Astrocyte of the hippocampus (primary cell): ENCODE data around the gene ACSBG1.

Source experiments
- DNase-seq: peaks from one replicate; pipeline ENCODE4 v3.0.0; 2011; ENCODE audit warnings: low read depth, low spot score

The ACSBG1 gene

GRCh38 chr15:78203346-78204225 is 30.8 kb downstream of the ACSBG1 start:
- DNase-seq, result no peak

- no peak for DNase-seq
Measured at GRCh38 chr15:78201281-78202190, 32.8 kb downstream of the ACSBG1 start.

- DNase-seq, result no peak
Measured at GRCh38 chr15:78200276-78200930, 34.0 kb downstream of the ACSBG1 start.

DNA sequence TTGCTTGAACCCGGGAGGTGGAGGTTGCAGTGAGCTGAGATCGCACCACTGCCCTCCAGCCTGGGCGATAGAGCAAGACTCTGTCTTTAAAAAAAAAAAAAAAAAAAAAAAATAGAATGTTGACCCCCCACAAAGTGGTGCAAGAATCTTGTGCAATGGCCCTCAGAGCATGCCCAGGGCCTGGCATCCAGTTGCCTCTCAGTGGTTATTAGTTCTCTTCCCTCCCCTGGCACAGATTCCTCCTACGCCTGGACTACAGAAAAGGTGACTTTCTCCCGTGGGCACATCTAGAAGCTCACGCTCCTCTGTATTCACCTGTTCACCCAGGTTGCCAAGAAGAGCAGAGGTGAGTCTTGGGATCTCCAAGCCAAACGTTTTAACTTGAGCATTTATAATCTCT is 36.7 kb downstream of the ACSBG1 start:
- no peak for DNase-seq

GRCh38 chr15:78195735-78196201 is 38.6 kb downstream of the ACSBG1 start:
- DNase-seq, result peak; percentile 32

DNA sequence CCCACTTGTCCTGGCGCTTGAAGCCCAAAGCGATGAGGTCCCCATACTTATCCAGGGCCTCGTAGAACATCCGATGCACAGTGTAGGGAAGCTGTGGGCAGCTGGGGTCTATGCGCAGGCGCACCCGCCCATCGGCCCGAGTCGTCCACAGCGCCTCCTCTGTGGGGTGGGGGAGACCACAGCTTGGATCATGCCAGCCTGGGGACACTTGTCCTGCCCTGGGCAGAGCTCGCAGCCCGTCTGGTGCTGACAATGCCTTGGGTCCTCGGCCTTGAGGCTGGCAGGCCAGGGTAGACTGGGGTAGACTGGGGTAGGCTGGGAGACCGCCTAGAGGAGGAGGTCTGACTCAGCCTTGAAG is 39.8 kb downstream of the ACSBG1 start:
- DNase-seq, result no peak

DNA sequence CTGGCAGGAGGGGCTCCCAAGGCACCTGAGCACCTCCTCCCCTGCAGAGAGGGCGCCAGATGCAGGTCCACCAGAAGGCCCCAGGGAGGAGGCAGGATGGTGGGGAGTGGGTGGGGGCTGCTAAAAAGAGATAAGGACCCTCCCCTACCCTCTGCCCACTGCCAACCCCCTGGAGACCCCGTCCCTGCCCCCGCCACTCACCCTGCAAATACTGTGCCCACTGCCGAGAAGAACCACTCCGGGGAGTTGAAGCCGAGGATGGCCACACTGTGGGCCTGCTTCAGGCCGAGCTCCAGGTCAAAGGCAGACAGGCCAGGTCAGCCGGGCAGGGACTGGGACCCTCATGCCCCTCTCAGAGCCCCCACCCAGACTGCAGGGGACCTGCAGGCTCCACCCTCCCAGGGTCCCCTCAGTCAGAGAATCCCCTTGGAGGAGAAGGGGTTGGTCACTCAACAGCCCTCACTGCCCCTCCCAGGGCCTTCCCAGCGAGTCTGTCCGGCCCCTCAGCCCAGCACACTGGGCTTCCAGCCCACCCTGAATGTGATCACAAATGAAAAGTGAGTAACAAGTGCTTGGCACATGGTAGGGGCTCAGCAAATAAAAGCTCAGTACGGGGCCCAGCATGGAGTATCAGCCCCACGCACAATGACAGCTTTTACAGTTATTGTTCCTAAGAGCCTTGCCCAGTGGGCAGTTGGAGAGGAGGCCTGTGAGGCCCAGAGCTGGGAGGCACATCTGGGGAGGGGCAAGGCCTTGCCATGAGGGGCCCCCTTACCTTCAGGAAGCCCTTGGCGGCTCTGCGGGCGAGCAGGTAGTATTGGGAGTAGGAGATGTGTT is 40.4 kb downstream of the ACSBG1 start:
- no peak for DNase-seq

DNA sequence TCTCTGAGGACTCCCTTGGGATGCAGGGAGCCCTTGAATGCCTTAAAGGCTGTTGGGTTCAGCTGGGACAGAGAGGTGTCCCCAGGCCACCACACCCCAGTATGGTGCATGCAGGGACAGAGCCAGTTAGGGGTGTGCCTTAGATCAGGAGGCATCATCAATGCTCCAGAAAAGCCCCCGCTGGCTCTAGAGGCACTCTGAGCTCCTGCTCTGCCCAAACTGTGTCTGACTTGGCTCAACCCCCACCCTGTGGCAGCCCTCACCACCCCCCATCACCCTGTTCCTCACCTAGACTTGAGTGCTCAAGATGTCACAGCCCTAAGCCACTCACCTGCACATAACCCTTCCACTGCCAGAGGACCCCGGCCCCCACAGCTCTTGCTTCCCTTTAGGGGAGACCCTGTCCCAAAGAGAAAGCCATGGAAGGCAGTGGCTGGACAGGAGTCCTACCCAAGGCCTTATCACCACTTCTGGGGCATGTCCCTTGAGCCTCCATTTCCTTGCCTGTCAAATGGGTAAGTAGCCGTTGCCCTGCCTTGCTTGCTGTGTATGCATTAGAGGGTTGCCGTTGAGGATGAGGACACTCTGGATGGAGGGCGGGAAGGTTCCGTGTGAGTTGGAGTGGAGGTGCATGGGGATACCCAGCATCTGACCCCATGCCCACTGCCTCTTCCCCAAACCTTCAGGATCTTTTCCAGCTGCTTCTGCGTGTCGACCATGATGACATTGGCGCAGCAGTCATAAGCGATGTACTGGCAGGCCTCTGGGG is 41.4 kb downstream of the ACSBG1 start:
- no peak for DNase-seq

GRCh38 chr15:78182821-78183220 is 51.5 kb downstream of the ACSBG1 start:
- no peak for DNase-seq

- no peak for DNase-seq
Measured at GRCh38 chr15:78182336-78182700, 52.0 kb downstream of the ACSBG1 start.

GRCh38 chr15:78179906-78180305 is 54.5 kb downstream of the ACSBG1 start:
- DNase-seq, result no peak

DNA sequence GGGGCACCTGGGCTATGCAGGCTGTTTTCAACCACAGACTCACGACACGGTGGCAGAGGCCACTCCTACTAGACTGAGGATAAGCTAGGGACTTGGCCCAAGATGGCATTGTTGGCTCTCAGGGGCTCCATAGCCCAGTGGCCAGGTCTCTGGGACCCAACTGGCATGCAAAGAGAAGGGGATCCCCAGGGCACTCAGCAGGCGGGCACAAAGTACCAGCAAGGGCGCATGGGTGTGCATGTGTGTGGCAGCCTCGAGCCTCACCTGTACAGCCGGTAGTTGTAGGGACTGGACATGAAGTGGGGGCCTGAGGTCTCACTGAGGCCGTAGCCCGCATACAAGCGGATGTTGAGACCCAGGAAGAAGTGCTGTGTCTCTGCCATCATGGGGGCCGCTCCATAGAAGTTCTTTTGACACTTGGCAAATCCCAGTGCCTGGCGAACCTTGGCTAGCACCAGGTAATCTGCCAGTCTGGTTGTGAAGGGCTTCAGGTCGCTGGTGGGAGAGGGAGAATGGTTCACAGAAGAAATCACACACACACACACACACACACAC is 55.0 kb downstream of the ACSBG1 start:
- no peak for DNase-seq

- no peak for DNase-seq
Measured at GRCh38 chr15:78178064-78178463, 56.3 kb downstream of the ACSBG1 start.

DNA sequence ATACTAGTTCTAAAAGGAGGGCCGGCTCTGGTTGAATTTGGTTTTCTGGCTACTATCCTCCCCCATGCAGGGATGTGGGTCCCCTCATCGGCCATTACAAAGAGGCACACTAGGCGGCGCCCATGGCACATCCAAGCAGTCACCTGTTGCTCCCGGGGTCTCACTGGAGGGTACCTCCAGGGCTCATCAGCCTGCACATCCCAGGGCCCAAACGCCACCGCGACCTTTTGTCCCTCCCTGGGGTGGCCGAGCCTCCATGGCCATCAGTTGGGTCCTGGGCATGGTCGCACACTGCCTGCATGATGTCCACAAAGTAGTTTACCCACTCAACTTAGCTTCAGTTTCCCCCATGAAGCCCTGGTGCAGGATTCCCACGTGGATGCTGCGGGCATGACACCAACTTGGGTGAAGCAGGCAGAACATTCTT is 56.9 kb downstream of the ACSBG1 start:
- peak; percentile 60 for DNase-seq

DNA sequence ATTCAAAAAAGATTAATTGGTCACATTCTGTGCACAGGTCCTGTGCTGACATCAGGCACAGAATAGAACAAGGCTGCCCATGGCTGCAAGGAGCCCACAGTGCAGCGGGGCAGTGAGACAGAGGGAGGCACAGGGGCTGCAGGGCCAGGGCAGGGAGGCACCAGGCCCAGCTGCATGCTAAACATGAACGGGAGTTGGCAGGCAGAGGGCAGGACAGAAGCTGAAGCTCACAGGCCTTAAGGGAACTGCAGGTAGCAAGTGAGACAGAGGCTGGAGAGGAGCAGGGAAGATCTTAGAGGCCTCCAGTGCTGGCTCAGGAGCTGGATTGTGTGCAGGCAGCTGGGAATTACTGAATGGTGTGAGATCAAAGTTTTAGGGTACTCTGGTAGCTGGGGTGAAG is 59.0 kb downstream of the ACSBG1 start:
- no peak for DNase-seq

DNA sequence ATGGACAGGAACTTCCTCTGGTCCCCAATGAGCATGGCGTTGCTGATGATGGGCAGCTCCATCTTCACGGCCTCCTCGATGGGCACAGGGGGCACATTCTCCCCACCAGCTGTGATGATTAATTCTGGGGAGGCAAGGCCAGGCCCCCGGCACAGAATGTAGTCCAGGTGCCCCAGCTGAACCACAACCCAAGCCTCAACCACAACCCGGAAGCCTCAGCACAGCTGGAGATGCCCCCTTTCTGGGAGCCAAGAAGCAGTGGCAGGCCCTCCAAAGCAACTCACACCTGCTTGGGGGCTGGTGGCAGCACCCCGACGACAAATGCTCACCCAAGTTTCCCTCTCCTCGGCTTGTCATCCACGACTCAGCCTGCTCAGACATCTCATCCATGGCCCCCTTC is 60.0 kb downstream of the ACSBG1 start:
- no peak for DNase-seq

GRCh38 chr15:78171864-78172472 is 62.4 kb downstream of the ACSBG1 start:
- DNase-seq, result no peak

DNA sequence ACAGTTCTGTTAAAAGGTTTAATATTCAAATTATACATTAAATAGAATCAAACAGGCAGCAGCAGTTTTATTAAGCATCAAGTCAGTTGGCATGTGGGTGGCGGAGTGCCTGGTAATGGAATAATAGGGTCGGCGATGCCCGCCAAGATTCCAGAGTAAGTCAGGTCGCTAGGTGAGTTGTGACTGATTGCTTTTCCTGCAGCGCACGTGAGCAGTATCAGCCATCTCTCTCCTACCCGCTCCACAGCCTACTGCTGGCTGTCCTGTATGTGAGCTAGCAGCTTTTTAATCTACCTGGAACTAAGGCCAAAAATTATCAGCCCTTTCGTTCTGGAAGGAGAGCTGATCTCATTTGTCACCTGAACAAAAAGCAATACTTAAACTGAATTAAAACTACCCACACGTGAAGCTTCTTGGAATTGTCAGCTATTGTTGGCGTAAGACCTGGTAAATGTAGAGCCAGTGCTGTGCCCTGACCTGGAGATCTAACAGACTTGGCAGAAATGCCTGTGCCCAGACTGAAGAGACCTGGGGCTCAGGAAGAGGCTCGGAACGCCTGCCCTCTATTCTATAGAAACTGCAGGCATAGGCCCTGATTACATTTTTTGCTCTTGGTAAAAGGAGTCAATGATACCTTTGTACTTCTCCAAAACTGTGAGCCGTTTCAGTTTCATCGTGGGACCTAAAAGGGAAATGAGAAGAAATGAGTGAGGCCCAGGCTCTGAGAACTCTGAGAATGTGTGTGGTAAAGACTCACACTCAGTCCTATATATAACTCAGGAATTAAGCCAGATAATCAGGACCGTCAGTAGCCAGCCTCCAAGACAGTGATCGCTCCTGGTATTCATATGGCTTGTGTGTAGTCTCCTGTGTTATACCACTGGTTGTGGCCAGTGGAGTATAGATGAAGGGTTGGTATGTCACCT is 63.3 kb downstream of the ACSBG1 start:
- no peak for DNase-seq

GRCh38 chr15:78168608-78169007 is 65.8 kb downstream of the ACSBG1 start:
- no peak for DNase-seq
